Lung microvascular endothelial cell (primary cell): ENCODE measurements around the gene SH2B3. TPM values are rescaled to one million over a fixed set of nuclear protein-coding genes. Genes with fewer than 3 reads are reported as not detected.

ENCODE experiments used
- DNase-seq, 2 donors: peaks; one replicate each; pipeline versions ENCODE4 v3.0.0 to v3.0.0-alpha.2; 2010; ENCODE audit warnings: low read depth in 2 of 2
- total RNA-seq: library from RNA; depleted of rRNA; stranded (reverse); fragments of >200 nt; gene quantifications from 2 replicates; pipeline ENCODE4 v1.2.1, GENCODE V29; 2014

SH2B3 gene
- total RNA-seq, 1 donor from 2014 or later = 33.3 TPM

DNA sequence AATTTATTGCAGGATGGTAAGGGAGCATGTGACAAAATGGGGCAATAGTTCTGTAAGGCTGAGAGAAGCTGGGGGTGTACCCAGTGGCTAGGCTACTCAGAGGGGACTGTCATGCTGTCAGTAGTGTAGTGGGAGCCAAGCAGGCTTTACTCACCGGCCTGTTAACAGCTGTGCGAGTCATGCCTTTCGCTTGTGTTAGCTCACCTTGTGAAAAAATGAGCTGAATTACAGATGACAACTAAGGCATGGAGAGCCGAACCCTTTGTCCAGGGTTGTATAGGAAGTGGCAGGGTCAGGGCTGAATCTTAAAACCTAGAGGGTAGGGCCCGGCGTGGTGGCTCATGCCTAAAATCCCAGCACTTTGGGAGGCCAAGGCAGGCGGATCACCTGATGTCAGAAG, 37.9 kb downstream of the SH2B3 start:
- DNase-seq = peak in 1 of 2 donors; percentile 68

DNA sequence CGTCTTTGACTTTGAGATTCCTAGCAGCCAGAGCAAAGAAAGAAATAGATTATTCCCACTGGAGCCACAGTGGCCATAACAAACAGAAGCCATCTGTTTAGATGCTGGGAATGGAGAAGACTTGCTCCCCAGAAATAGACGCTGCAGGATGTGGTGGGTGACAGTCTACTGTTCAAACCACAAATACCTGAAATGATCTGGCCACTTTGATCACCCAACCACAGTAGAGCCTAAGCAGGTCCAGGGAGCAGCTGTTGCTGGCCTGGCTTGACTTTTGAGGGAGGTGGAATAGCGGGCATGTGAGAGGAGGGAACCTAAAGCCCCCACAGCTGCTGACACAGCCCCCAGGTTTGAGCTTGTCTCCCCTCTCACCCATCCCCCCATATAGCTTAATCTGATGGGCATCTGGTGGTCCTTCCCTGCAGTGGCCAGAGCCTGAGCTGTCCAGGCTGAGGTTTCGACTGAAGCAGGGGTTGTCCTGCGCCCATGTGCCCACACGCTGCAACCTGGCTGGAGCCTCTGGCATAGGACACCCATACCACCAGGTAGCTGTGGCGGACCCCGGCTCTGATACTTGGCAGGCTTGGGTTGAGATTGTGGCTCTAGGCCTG, 38.7 kb downstream of the SH2B3 start:
- DNase-seq = peak in 1 of 2 donors; percentile 13

DNA sequence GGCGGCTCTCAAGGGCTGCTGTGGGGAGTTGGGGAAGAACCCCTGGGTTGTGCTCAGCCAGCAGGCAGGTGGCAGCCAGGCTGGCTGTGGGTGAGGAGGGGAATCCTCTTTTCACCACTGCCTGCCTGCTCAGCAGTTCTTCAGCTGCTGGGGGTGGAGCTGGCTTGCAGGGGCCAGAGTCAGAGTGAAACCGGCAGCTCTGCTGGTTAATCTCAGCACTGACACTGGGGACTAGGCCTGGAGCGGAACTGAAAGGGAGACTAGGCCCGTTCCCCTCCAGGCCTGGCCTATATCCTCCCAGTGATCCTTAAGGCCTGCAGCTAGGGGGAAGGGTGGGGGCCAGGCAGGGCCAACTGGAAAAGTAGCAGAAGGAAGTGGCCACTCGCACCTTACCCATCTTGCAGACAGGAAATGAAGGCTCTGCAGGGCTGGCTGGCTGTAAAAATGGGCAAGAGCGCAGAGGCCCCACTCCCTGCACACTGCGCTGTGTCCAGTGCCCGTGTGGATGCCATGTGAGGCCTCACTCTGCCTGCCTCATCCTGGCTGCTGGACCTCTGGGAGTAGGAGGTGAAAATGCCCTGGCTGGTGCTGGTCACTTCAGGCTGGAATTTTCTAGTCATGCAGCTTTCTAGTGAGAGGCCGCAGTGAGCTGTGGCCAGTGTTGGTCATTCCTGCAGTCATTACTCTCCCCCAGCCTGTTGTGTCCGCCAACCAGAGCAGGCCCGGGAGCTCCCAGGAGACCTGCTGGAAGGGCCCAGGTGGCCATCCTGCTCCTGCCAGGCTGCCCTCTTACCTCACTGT, 39.4 kb downstream of the SH2B3 start:
- DNase-seq = peak; percentile 66 to 74

- peak; percentile 86 to 99 for DNase-seq
Measured at GRCh38 chr12:111445726-111446581, 40.2 kb downstream of the SH2B3 start.

DNA sequence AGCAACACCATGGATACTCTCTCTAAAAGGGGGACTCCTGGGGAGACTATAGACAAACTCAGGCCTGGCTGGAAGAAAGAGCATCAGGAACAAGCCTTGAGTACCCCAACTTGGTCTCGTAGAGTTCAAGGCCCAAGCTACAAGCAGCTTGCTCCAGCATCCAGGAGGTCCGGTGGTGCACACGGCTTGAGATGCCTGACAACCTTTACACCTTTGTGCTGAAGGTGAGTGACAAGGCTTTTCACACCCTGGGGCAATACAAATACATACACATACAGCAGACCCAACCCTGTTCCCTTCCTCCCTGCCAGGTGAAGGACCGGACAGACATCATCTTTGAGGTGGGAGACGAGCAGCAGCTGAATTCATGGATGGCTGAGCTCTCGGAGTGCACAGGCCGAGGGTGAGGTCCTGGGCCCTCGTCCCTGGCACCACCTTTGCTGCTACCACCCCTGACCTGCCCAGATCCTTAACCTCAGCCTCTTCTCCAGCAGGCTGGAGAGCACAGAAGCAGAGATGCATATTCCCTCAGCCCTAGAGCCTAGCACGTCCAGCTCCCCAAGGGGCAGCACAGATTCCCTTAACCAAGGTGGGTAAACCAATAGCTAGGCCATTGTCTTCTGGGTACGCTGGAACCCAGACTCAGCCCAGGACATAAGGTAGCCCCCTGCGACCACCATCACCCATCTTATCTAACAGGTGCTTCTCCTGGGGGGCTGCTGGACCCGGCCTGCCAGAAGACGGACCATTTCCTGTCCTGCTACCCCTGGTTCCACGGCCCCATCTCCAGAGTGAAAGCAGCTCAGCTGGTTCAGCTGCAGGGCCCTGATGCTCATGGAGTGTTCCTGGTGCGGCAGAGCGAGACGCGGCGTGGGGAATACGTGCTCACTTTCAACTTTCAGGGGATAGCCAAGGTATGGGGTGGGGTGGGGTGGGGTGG, 41.2 kb downstream of the SH2B3 start:
- peak in 1 of 2 donors; percentile 14 for DNase-seq

GRCh38 chr12:111447571-111448265, 42.0 kb downstream of the SH2B3 start:
- peak in 1 of 2 donors; percentile 8 for DNase-seq

GRCh38 chr12:111448266-111448830, 42.6 kb downstream of the SH2B3 start:
- peak in 1 of 2 donors; percentile 26 for DNase-seq

- no peak for DNase-seq
Measured at GRCh38 chr12:111448846-111449790, 43.4 kb downstream of the SH2B3 start.

- DNase-seq = no peak
Measured at GRCh38 chr12:111450676-111451075, 45.0 kb downstream of the SH2B3 start.

- DNase-seq = peak in 1 of 2 donors; percentile 7
Measured at GRCh38 chr12:111451232-111451631, 45.5 kb downstream of the SH2B3 start.

DNA sequence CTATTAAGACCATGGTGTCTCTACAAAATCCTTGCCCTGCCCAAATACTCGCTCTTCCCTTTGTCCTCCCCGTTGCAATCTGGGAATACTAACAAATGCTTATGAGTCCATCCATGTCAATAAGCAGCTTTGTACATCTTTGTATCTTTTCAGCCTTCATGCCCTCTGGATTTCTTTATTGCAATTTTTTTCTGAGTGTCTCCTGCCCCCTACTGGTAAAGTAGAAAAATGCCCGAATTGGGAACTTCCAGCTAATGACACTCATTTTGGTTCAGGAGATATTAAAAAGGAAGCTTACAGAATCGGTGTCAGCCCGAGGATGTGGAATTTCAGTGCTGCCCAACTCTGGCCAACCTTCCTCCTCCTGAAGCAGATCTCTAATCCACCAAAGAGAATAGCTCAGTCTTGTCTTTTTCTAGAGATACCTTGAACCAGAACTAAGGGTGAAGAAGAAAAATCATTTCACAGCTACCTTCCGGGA, 46.0 kb downstream of the SH2B3 start:
- DNase-seq = peak; percentile 71 to 75

GRCh38 chr12:111453071-111453989, 47.6 kb downstream of the SH2B3 start:
- peak in 1 of 2 donors; percentile 51 for DNase-seq

- DNase-seq = peak in 1 of 2 donors; percentile 68
Measured at GRCh38 chr12:111454311-111454710, 48.6 kb downstream of the SH2B3 start.

DNA sequence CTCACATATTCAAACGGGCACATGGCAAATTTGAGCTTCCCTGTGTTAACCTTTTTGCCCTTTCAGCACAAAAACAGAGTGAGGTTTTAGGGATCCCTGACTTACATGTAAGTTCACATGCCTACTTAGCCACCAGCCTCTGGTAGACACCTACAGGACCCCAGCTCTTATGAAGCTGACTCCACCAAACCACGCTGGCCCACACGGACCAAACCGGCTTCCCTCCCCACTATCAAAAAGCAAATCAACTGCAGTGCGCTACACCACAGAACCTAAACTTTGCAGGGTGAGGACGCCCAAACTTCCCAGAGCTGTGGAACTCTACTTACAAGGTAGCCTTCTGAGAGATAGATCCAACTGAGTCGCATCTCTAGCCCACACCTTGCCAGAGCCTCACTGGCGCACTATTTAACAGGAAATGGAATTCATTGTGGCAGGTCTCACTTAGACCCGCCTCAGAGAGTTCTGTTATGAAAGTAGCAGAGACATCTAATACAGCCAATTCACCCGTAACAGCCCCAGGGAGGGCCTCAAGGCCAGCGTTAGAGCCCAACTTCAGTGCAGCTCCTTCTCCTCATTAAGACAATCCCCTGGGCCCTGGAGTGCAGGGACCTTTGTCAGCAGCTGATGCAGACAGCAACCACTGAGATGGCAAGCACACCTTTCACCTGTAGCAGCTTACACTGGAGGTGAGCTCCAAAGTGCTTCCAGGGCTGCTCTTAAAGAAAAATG, 49.2 kb downstream of the SH2B3 start:
- peak in 1 of 2 donors; percentile 29 for DNase-seq

DNA sequence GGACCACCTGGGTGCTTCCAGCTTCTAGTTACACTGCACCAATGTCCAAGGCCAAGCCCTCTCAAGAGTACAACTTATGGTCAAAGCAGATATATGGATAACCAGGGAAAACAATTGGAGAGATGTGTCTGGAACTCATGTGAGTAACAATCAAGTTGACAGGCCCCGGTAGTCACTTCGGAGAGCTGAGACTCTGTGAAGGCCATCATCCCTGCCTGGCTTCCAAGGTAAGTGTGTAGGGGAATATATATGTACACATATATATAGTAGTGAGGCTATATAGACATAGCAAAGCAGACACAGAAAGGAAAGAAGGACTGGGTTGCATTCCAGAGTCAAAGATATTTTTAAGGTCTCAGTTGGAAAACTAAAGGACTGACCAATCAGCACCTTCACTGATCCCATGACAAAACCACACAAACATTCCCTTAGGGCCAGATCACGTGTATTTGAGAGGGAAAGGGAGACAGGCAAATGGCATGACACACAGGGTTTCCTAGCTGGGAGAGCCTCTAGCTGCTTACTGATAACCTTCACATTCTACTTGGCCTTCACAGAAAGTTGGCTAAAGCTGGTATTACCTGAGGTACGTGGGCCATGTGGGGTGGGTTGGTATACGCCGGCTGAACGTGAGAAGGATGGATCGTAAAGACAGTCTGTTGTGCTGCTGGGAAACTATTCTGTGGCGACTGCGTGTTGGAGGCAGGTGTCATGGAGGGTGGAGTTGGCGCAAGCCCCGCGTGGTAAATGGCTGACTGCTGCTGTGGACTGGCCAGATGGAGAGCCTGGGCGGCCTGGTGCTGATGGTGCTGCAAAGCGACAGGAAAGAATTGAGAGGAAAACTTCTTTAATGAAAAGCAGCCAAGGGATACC, 50.0 kb downstream of the SH2B3 start:
- DNase-seq = peak in 1 of 2 donors; percentile 13

- no peak for DNase-seq
Measured at GRCh38 chr12:111457071-111457470, 51.3 kb downstream of the SH2B3 start.
